ENCODE results near the gene MRPL45.

MRPL45 gene

DNA sequence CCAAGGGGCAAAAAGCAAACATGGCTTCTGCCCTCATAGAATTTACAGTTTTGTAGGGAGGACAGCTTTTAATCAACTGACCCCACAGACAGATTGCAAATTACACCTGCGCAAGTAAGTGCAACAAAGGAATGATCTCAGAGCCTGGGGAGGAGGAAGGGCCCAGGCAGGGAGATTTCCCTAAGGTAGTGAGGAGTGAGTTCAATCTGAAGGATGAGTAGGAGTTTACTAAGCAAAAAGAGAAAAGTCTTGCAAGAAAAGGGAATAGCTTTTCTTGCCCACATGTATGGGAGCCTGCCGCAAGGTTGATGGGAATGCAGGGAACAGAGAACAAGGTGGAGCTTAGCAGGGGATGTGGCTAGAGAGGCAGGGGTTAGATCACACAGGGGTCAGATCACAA lies 53.1 kb downstream of the MRPL45 start:
- Mint-ChIP-seq H3K9me3 (no peaks in the 10 kb centered on the region), H3K27me3 (no peaks in the 10 kb centered on the region), H3K4me1 (ENCODE audit: low read depth) (peaks cover 39% of the 10 kb centered on the region), H3K36me3 (ENCODE audit: low read depth) (no peaks in the 10 kb centered on the region), H3K27ac (no peak overlapping the region), H3K4me3 (no peak overlapping the region)
- DNase-seq = no peak

DNA sequence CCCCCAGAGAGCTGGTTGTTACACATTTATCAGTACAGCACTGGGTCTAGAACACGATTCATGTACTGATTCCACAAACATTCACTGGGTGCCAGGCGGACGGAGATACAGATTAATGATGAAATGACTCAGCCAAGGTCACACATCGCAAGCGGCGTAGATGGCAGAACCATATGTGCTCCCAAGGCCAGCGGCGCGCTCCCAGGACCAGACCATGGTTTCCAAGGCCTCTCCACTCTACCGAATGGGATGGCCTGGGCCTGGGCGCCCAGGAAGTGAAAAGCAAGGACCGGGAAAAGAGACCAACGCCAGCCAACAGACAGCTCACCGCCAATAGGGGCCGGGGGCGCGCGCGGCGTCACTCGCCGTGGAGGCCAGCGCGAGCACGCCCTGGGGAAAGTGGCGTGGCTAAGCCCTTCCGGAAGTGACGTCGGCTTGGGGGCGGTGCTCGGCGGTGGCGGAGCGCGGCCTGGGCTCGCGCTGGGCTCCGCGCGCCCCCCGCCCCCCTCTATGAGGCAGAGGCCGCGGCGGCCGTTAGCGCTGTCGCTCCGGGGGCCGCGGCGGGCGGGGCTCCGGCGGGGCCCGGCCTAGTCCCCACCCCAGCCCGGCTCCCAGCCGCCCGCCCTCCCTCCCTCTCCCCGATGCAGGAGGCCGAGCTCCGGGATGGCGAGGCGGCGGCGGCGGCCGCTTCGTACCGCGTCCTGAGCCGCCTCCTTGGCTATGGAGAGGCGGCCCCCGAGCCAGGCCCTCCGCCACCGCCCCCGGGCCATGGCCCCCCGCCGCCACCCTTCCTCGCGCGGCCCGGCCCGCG lies 54.6 kb downstream of the MRPL45 start, which contains the start of gene SOCS7:
Gene SOCS7 (plus strand): TSS at position 433 of the 811 bp plus-strand sequence. CDS start 209 bp downstream, at position 642.
- Mint-ChIP-seq H3K4me3 (peak within 1 kb of the TSS; percentile 85), H3K27me3 (no peaks in the 10 kb centered on the region), H3K9me3 (no peaks in the 10 kb centered on the region), H3K27ac (peak within 1 kb of the TSS; percentile 98), H3K36me3 (ENCODE audit: low read depth) (no peaks in the 10 kb centered on the region), H3K4me1 (ENCODE audit: low read depth) (peaks cover 49% of the 10 kb centered on the region)
- peak; percentile 96 for DNase-seq

- Mint-ChIP-seq H3K27me3 (no peaks in the 10 kb centered on the region), H3K4me3 (peak overlapping the region; percentile 78), H3K27ac (no peak overlapping the region), H3K9me3 (no peaks in the 10 kb centered on the region), H3K36me3 (ENCODE audit: low read depth) (no peaks in the 10 kb centered on the region), H3K4me1 (ENCODE audit: low read depth) (peaks cover 57% of the 10 kb centered on the region)
- DNase-seq = peak; percentile 58
Observed at GRCh38 chr17:38352245-38353085, 55.5 kb downstream of the MRPL45 start.

DNA sequence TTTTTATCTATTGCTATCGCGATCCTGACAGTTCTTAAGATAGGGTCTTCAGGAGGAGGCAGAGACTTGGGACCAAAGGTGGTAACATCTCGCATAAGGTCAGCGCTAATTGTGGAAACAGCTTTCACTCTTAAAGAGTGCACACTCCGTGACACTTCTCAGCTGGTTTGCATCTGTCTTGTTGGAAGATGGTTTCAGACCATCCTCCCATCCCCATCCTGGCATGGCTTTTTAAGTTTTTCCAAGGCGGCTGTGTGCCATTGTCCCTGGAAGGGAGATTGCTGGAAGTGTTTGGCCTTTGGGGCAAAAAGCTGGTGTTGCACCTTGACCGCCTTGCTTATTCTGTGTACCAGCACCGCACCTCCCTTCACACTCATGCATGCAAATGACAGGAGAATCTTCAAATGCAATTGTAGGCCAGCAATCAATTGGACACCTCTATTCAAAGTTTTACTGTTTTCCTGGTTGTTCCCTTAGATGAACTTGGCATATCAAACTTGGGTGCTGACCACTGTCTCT lies 56.2 kb downstream of the MRPL45 start:
- Mint-ChIP-seq H3K9me3 (no peaks in the 10 kb centered on the region), H3K27me3 (no peaks in the 10 kb centered on the region), H3K4me1 (ENCODE audit: low read depth) (peaks cover 61% of the 10 kb centered on the region), H3K4me3 (peak overlapping the region; percentile 78), H3K36me3 (ENCODE audit: low read depth) (no peaks in the 10 kb centered on the region), H3K27ac (peak overlapping the region; percentile 16)
- DNase-seq = no peak

GRCh38 chr17:38353668-38354067 lies 56.7 kb downstream of the MRPL45 start:
- no peak for DNase-seq
- H3K27ac Mint-ChIP-seq = no peak overlapping the region
- no peaks in the 10 kb centered on the region for H3K27me3 Mint-ChIP-seq
- H3K4me3 Mint-ChIP-seq = peak overlapping the region; percentile 78
- no peaks in the 10 kb centered on the region for H3K36me3 Mint-ChIP-seq (ENCODE audit: low read depth)
- H3K9me3 Mint-ChIP-seq = no peaks in the 10 kb centered on the region
- H3K4me1 Mint-ChIP-seq (ENCODE audit: low read depth) = peaks cover 61% of the 10 kb centered on the region

GRCh38 chr17:38354466-38354865 lies 57.5 kb downstream of the MRPL45 start:
- Mint-ChIP-seq H3K27me3 (no peaks in the 10 kb centered on the region), H3K4me3 (peak overlapping the region; percentile 78), H3K9me3 (no peaks in the 10 kb centered on the region), H3K4me1 (ENCODE audit: low read depth) (peaks cover 55% of the 10 kb centered on the region), H3K27ac (no peak overlapping the region), H3K36me3 (ENCODE audit: low read depth) (peaks cover 2% of the 10 kb centered on the region)
- DNase-seq = no peak

DNA sequence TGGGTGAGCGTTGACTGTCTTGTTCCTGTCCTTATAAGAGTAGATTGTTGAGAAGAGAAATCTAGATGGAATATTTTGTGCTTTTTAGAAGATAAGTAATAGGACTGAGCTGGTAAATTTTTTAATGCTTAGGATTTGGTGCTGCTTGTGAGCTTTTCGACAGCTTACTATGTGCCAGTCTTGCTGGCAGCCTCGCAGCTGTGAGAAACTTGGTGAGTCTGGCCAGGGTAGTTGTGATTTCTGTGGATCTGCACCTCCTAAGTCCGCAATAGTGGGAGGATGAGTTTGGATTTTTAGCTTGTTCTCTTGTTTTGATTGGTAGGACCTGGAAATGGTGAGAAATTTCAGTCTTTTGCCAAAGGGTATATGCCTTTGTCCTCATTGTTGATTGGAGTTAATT lies 58.3 kb downstream of the MRPL45 start:
- peaks cover 55% of the 10 kb centered on the region for H3K4me1 Mint-ChIP-seq (ENCODE audit: low read depth)
- peaks cover 2% of the 10 kb centered on the region for H3K36me3 Mint-ChIP-seq (ENCODE audit: low read depth)
- H3K4me3 Mint-ChIP-seq = no peak overlapping the region
- no peaks in the 10 kb centered on the region for H3K27me3 Mint-ChIP-seq
- H3K27ac Mint-ChIP-seq = no peak overlapping the region
- DNase-seq = no peak
- no peaks in the 10 kb centered on the region for H3K9me3 Mint-ChIP-seq

DNA sequence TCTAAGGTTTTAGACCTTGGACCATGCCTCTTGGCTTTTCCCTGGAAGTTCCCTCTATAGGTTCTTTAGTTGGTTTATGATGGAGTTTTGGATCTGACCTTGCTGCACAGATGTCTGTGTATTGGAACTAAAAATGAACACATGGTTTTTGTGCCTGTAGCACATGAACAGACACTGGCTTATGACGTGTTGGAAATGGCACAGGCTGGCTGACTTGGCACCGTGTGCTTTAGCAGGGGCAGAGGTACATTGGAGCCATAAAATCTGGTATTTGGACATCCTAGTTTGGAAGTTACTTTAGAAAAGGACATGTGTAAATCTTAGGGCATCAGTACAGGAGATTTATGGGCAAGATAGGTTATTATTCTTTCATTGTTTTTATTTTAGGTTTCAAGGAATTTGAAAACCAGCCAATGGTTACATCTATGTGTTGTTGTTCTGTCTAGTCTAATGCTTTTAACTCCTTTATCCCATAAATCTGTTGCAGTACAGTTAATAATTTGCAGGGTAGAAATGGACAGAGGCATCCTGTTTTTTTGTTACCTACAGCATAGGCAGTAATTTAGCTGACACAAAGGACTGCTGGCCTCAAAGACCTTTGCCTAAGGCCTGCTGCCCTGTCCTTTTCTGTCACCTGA lies 60.6 kb downstream of the MRPL45 start:
- no peak for DNase-seq
- H3K4me3 Mint-ChIP-seq = no peak overlapping the region
- peaks cover 45% of the 10 kb centered on the region for H3K4me1 Mint-ChIP-seq (ENCODE audit: low read depth)
- H3K36me3 Mint-ChIP-seq (ENCODE audit: low read depth) = peaks cover 9% of the 10 kb centered on the region
- no peak overlapping the region for H3K27ac Mint-ChIP-seq
- H3K27me3 Mint-ChIP-seq = no peaks in the 10 kb centered on the region
- H3K9me3 Mint-ChIP-seq = no peaks in the 10 kb centered on the region

DNA sequence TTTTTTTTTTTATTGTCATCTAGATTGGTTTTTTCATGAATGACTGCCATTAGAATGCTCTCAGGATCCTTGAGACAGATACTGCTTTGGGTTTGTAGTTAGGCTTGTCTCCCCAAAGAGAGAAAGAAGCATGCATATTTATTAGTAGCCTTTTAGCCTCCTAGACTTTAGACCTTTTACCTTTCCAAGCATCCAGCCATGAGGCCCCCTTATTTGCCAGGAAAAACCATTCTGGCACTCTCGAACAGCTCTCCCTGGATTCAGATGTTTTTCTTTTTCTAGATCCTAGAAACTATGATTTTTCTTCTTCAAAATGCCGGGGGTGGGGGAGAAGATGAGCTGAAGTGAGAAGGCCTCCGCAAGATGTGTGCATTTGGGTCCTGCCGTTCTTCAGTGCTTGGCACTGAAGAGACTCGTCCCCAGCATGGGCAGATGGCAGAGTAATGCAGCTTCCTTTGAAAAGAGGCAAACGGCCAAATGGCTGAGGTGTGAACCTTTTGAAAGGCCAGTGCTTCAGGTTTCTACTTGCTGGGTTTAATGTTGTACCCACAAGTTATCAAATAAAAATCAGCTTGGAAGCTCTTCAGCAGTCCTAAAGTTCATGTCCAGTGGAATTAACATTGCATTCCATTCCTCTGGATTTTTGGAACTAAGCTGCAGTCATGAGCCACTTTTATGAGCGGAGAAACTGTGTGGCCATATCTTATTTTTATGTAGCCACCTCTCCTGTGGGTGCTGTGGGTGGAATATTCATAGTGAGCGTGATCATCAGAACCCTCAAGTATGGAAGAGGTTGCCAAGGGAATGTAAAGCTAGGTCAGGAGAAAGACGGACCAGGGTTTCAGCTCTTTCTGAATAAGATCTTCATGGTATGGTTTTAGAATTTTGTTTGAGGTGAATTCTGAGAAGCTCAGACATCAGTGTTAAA lies 61.9 kb downstream of the MRPL45 start:
- Mint-ChIP-seq H3K27ac (no peak overlapping the region), H3K9me3 (no peaks in the 10 kb centered on the region), H3K4me3 (no peak overlapping the region), H3K36me3 (ENCODE audit: low read depth) (peaks cover 14% of the 10 kb centered on the region), H3K27me3 (no peaks in the 10 kb centered on the region), H3K4me1 (ENCODE audit: low read depth) (peaks cover 34% of the 10 kb centered on the region)
- DNase-seq = no peak

- Mint-ChIP-seq H3K4me1 (ENCODE audit: low read depth) (peaks cover 9% of the 10 kb centered on the region), H3K9me3 (no peaks in the 10 kb centered on the region), H3K27me3 (no peaks in the 10 kb centered on the region), H3K36me3 (ENCODE audit: low read depth) (peaks cover 34% of the 10 kb centered on the region), H3K4me3 (no peak overlapping the region), H3K27ac (no peak overlapping the region)
- DNase-seq = no peak
Observed at GRCh38 chr17:38361694-38362465, 64.9 kb downstream of the MRPL45 start.

GRCh38 chr17:38363016-38363415 lies 66.0 kb downstream of the MRPL45 start:
- no peaks in the 10 kb centered on the region for H3K4me1 Mint-ChIP-seq (ENCODE audit: low read depth)
- no peak overlapping the region for H3K27ac Mint-ChIP-seq
- H3K4me3 Mint-ChIP-seq = no peak overlapping the region
- no peaks in the 10 kb centered on the region for H3K27me3 Mint-ChIP-seq
- no peak for DNase-seq
- peaks cover 41% of the 10 kb centered on the region for H3K36me3 Mint-ChIP-seq (ENCODE audit: low read depth)
- no peaks in the 10 kb centered on the region for H3K9me3 Mint-ChIP-seq

DNA sequence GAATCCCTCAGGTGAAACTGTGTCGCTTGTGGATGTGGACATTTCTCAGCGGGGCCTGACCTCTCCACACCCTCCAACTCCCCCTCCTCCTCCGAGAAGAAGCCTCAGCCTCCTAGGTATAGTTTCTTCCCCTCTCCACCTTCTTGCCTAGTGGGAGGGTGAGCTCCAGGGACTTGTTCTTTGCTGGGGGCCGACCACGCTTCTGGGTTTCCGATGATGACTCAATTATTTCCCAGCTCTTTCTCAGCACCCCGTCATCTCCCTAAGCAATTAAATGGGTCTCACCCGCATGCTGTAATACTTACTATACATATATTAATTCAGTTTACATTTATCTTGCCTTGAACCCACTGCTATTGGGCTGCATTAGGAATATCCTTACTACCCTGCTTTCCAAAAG lies 67.8 kb downstream of the MRPL45 start:
- Mint-ChIP-seq H3K36me3 (ENCODE audit: low read depth) (peaks cover 55% of the 10 kb centered on the region), H3K27ac (no peak overlapping the region), H3K4me1 (ENCODE audit: low read depth) (no peaks in the 10 kb centered on the region), H3K4me3 (no peak overlapping the region), H3K27me3 (no peaks in the 10 kb centered on the region), H3K9me3 (no peaks in the 10 kb centered on the region)
- DNase-seq = no peak
